Endothelial cell of umbilical vein (primary cell): Measurements from ENCODE around the gene ALDH4A1. TPM values are rescaled to one million over a fixed set of nuclear protein-coding genes. Genes with fewer than 3 reads are reported as not detected.

Source experiments
- BruUV-seq: library from RNA; stranded (reverse); fragments of 400-500 nt; replicated peaks from 2 replicates; lab custom pipeline; 2021; lab: Mats Ljungman, UMichigan
- CTCF ChIA-PET: fragments of 300-600, 350-600 bp; sonication (Branson Sonifier 250); formaldehyde crosslinking; loops from one replicate; lab custom pipeline; 2021; ENCODE audit warnings: antibody characterized with exemption, inconsistent platforms; lab: Charles Lee
- POLR2A ChIA-PET: fragments of 300-600, 350-600 bp; sonication (Branson Sonifier 250); formaldehyde crosslinking; loops from one replicate; lab custom pipeline; 2021; ENCODE audit warnings: antibody characterized with exemption, inconsistent platforms; lab: Charles Lee
- DNase-seq: peaks from one replicate; pipeline ENCODE4 v3.0.0-alpha.2; 2011; ENCODE audit warnings: low read depth, low spot score
- FAIRE-seq: peaks from 2 replicates; lab custom pipeline; 2011; peaks lifted over from hg19 to GRCh38; lab: Jason Lieb, UNC
- H2AFZ ChIP-seq: 2 replicates; pipeline ENCODE4 v1.6.0; 2012; ENCODE audit warnings: low read depth, low read length, control low read depth, inconsistent platforms
- H3K27ac ChIP-seq: 2 replicates; pipeline ENCODE4 v1.5.1; 2011; ENCODE audit warnings: low read depth, mild to moderate bottlenecking, control low read depth, low read length, moderate library complexity; ENCODE audit not compliant: insufficient read depth
- H3K27me3 ChIP-seq, 2 experiments: 2 replicates each; pipeline versions ENCODE4 v1.6.0 to v1.6.1; 2011; ENCODE audit warnings: low read length in 2 of 2, mixed read lengths in 1 of 2; ENCODE audit not compliant: control insufficient read depth in 2 of 2, insufficient read depth in 2 of 2
- H3K36me3 ChIP-seq, 2 experiments: 2 replicates in 1 of 2; 3 replicates in 1 of 2; pipeline ENCODE4 v1.5.1; 2011; ENCODE audit warnings: low read length in 2 of 2, mild to moderate bottlenecking in 1 of 2, moderate library complexity in 1 of 2; ENCODE audit not compliant: control insufficient read depth in 2 of 2, insufficient read depth in 2 of 2; ENCODE audit errors: extremely low read depth in 1 of 2
- H3K4me1 ChIP-seq: 3 replicates; pipeline ENCODE4 v1.5.1; 2011; ENCODE audit warnings: mild to moderate bottlenecking, low read length; ENCODE audit not compliant: control insufficient read depth, insufficient read depth; ENCODE audit errors: extremely low read depth
- H3K4me2 ChIP-seq: 2 replicates; pipeline ENCODE4 v1.6.1; 2011; ENCODE audit warnings: low read length, control low read depth, mixed read lengths; ENCODE audit not compliant: insufficient read depth
- H3K4me3 ChIP-seq, 3 experiments: fragments of 200-600 bp in 1 of 3; sonication (generic), shearing (Covaris generic) in 1 of 3; replicated peaks in 1 of 3; 2 replicates each; pipeline ENCODE4 v1.5.1; 2011 to 2016; ENCODE audit warnings: control low read depth in 3 of 3, low read length in 3 of 3, mild to moderate bottlenecking in 2 of 3, inconsistent platforms in 1 of 3, low read depth in 1 of 3, moderate library complexity in 1 of 3; ENCODE audit not compliant: insufficient read depth in 1 of 3
- H3K79me2 ChIP-seq: 2 replicates; pipeline ENCODE4 v1.6.0; 2012; ENCODE audit warnings: low read length, inconsistent platforms; ENCODE audit not compliant: control insufficient read depth, insufficient read depth
- H3K9ac ChIP-seq: replicated peaks from 2 replicates; pipeline ENCODE3; 2011; ENCODE audit warnings: low read length, control low read depth; ENCODE audit not compliant: insufficient read depth; ENCODE audit errors: extremely low read depth
- H3K9me1 ChIP-seq: replicated peaks from 3 replicates; pipeline ENCODE4 v1.6.0; 2011; ENCODE audit warnings: mild to moderate bottlenecking, low read length; ENCODE audit not compliant: control insufficient read depth, insufficient read depth; ENCODE audit errors: extremely low read depth
- H3K9me3 ChIP-seq: replicated peaks from 2 replicates; pipeline ENCODE4 v1.5.1; 2012; ENCODE audit warnings: low read length, inconsistent platforms; ENCODE audit not compliant: control insufficient read depth, insufficient read depth
- H4K20me1 ChIP-seq: replicated peaks from 2 replicates; pipeline ENCODE3; 2011; ENCODE audit warnings: mild to moderate bottlenecking, low read length; ENCODE audit not compliant: control insufficient read depth, insufficient read depth; ENCODE audit errors: extremely low read depth
- CTCF ChIP-seq, 2 donors: IDR thresholded peaks; 1 replicate in 1 of 2; 2 replicates in 1 of 2; pipeline ENCODE4 v1.5.1; 2011; ENCODE audit warnings: low read length in 2 of 2, mild to moderate bottlenecking in 2 of 2, moderate library complexity in 2 of 2, control low read depth in 1 of 2, inconsistent platforms in 1 of 2, low read depth in 1 of 2; ENCODE audit not compliant: insufficient read depth in 1 of 2; ENCODE audit errors: extremely low read depth in 1 of 2
- EZH2 ChIP-seq: IDR thresholded peaks from 2 replicates; pipeline ENCODE4 v1.6.1; 2012; ENCODE audit warnings: borderline replicate concordance, low read depth, mild to moderate bottlenecking, moderate library complexity, low read length, inconsistent platforms; ENCODE audit not compliant: severe bottlenecking
- FOS ChIP-seq: IDR thresholded peaks from 2 replicates; pipeline ENCODE4 v1.6.1; 2011; ENCODE audit warnings: mild to moderate bottlenecking, low read length, moderate library complexity, borderline replicate concordance; ENCODE audit not compliant: insufficient read depth
- GATA2 ChIP-seq: IDR thresholded peaks from 2 replicates; pipeline ENCODE4 v1.7.0; 2011; ENCODE audit warnings: low read depth, mild to moderate bottlenecking, moderate library complexity, mixed read lengths, low read length; ENCODE audit not compliant: insufficient read length, insufficient read depth
- JUN ChIP-seq: IDR thresholded peaks from 2 replicates; pipeline ENCODE4 v1.6.1; 2011; ENCODE audit warnings: borderline replicate concordance, low read depth; ENCODE audit not compliant: insufficient read length, insufficient read depth
- MAX ChIP-seq: IDR thresholded peaks from 2 replicates; pipeline ENCODE4 v1.6.1; 2011; ENCODE audit not compliant: insufficient read depth, insufficient read length
- MYC ChIP-seq: IDR thresholded peaks from one replicate; pipeline ENCODE4 v1.6.1; 2011; ENCODE audit warnings: mild to moderate bottlenecking, low read depth, low read length
- POLR2A ChIP-seq: IDR thresholded peaks from 2 replicates; pipeline ENCODE4 v1.6.1; 2012; ENCODE audit warnings: low read depth, mild to moderate bottlenecking, control low read depth, low read length
- POLR2AphosphoS5 ChIP-seq: IDR thresholded peaks from 2 replicates; pipeline ENCODE4 v1.6.1; 2012; ENCODE audit warnings: low read depth, mild to moderate bottlenecking, control low read depth, low read length, moderate library complexity; ENCODE audit not compliant: insufficient read depth
- dilution Hi-C: fragments of 300-500 bp; cut with MboI; formaldehyde crosslinking; loops from one replicate; pipeline ENCODE4 v1.15.0; 2019; ENCODE audit warnings: low sequenced_read_pairs; ENCODE audit not compliant: extremely low pct_ligation_motif_present
- intact Hi-C: fragments of 100-400 bp; cut with micrococcal nuclease; formaldehyde crosslinking; loops from one replicate; pipeline ENCODE4 v1.10.0; 2022
- polyA plus RNA-seq, 4 experiments: library from polyadenylated mRNA; depleted of rRNA in 3 of 4; stranded (reverse) in 3 of 4; unstranded in 1 of 4; fragments of >200 nt; gene quantifications; 2 replicates each; pipeline versions ENCODE4 v1.2.1 to v1.2.3, GENCODE V29; 2011 to 2012; ENCODE audit warnings: missing spikeins in 1 of 4
- total RNA-seq: library from RNA; stranded (reverse); gene quantifications from 2 replicates; pipeline ENCODE4 v1.2.3, GENCODE V29; 2021

ALDH4A1 gene
- total and polyA plus RNA-seq, 2 donors (not counting 3 experiments of a cell fraction or from before 2014, with no cell fraction given): 17.4 to 18.5 TPM

GRCh38 chr1:18908911-18909771 lies 6.8 kb upstream of the ALDH4A1 start:
- no peak for FAIRE-seq
- Histone ChIP-seq H3K4me2 (no peak overlapping the region), H2AFZ (no peak overlapping the region), H3K9me3 (no peaks in the 10 kb centered on the region), H3K4me3 (no peak overlapping the region), H3K4me1 (peaks cover 25% of the 10 kb centered on the region), H3K27me3 (no peaks in the 10 kb centered on the region), H3K9ac (no peak overlapping the region), H3K27ac (peak overlapping the region; percentile 50), H3K36me3 (peaks cover 8 to 15% of the 10 kb centered on the region in 2 experiments), H4K20me1 (no peaks in the 10 kb centered on the region), H3K79me2 (no peaks in the 10 kb centered on the region), H3K9me1 (no peaks in the 10 kb centered on the region)
- no peak for DNase-seq
- TF ChIP-seq JUN (no peak), GATA2 (no peak), FOS (no peak), MAX (no peak), EZH2 (no peak), MYC (no peak), POLR2A (no peak), POLR2AphosphoS5 (no peak), CTCF (IDR thresholded peaks at IDR 0.05; ENCODE audit: extremely low read depth in 1 of 2, insufficient read depth in 1 of 2, low read depth in 1 of 2, low read length in 2 of 2) (no peak)
- BruUV-seq: no TSS peak
- intact Hi-C loops: loop anchor here (5.0 to 10.0 kb wide), 2 partner anchors 306 to 333 kb away; partner anchors contain the start of gene UBR4
- ChIA-PET POLR2A (interaction anchor here (1.3 to 1.9 kb wide), 4 partner anchors 45 to 174 kb away, joined by 4 to 7 read pairs (median 7); partner anchors contain the start of gene IFFO2), CTCF (interaction anchor here (0.8 to 4.4 kb wide), 20 partner anchors 7 to 221 kb away, joined by 3 to 84 read pairs (median 18); partner anchors contain the start of gene IFFO2)
- dilution Hi-C loops: no loop called here
